Measurements from ENCODE around the gene NRF1. TPM values are rescaled to one million over a fixed set of nuclear protein-coding genes. Genes with fewer than 3 reads are reported as not detected.

Gene NRF1
- total and polyA plus RNA-seq, 8 donors, result 11.4 to 26.8 (median 22.6) TPM

- no peaks in the 10 kb centered on the region for H3K9me3 ChIP-seq
- no peaks in the 10 kb centered on the region for H3K4me1 ChIP-seq
- ATAC-seq, result no peak
Observed at GRCh38 chr7:129796186-129796775, 184.8 kb downstream of the NRF1 start.

GRCh38 chr7:129797214-129797789 is 185.8 kb downstream of the NRF1 start:
- no peaks in the 10 kb centered on the region for H3K4me1 ChIP-seq
- no peak overlapping the region for H3K27ac ChIP-seq
- H3K4me3 ChIP-seq, result no peak overlapping the region
- intact Hi-C loops (cut with DNase I), result no loop called here
- ATAC-seq, result no peak
- TF ChIP-seq CTCF (IDR thresholded peaks at IDR 0.05), result no peak
- DNase-seq, result no peak
- H3K9me3 ChIP-seq, result no peaks in the 10 kb centered on the region
- no peaks in the 10 kb centered on the region for H3K36me3 ChIP-seq
- H3K27me3 ChIP-seq, result peaks cover 0 to 11% of the 10 kb centered on the region in 2 donors

More at GRCh38 chr7:129796186-129796775, 184.8 kb downstream of the NRF1 start:
- peaks cover 0 to 21% of the 10 kb centered on the region in 2 donors for H3K27me3 ChIP-seq
- no peak overlapping the region for H3K4me3 ChIP-seq
- no peaks in the 10 kb centered on the region for H3K36me3 ChIP-seq
- H3K27ac ChIP-seq, result no peak overlapping the region
- TF ChIP-seq CTCF (IDR thresholded peaks at IDR 0.05), result no peak
- intact Hi-C loops (cut with DNase I), result no loop called here
- DNase-seq, result no peak

GRCh38 chr7:129798616-129799349 is 187.3 kb downstream of the NRF1 start:
- H3K27me3 ChIP-seq, result peaks cover 0 to 8% of the 10 kb centered on the region in 2 donors
- no peaks in the 10 kb centered on the region for H3K9me3 ChIP-seq
- DNase-seq, result no peak
- no peak overlapping the region for H3K4me3 ChIP-seq
- H3K36me3 ChIP-seq, result no peaks in the 10 kb centered on the region
- no peak for ATAC-seq
- TF ChIP-seq CTCF (IDR thresholded peaks at IDR 0.05), result no peak
- intact Hi-C loops (cut with DNase I), result no loop called here
- H3K27ac ChIP-seq, result no peak overlapping the region
- no peaks in the 10 kb centered on the region for H3K4me1 ChIP-seq

GRCh38 chr7:129799350-129799955 is 187.9 kb downstream of the NRF1 start:
- ATAC-seq, result no peak
- Histone ChIP-seq H3K27me3 (peaks cover 0 to 7% of the 10 kb centered on the region in 2 donors), H3K9me3 (no peaks in the 10 kb centered on the region), H3K4me1 (no peaks in the 10 kb centered on the region), H3K4me3 (no peak overlapping the region), H3K27ac (no peak overlapping the region), H3K36me3 (no peaks in the 10 kb centered on the region)
- no peak for TF ChIP-seq CTCF (IDR thresholded peaks at IDR 0.05)
- intact Hi-C loops (cut with DNase I), result no loop called here
- no peak for DNase-seq

GRCh38 chr7:129800901-129801300 is 189.4 kb downstream of the NRF1 start:
- no peak overlapping the region for H3K27ac ChIP-seq
- intact Hi-C loops (cut with DNase I), result no loop called here
- no peak overlapping the region for H3K4me3 ChIP-seq
- peaks cover 0 to 7% of the 10 kb centered on the region in 2 donors for H3K27me3 ChIP-seq
- H3K36me3 ChIP-seq, result no peaks in the 10 kb centered on the region
- H3K9me3 ChIP-seq, result no peaks in the 10 kb centered on the region
- H3K4me1 ChIP-seq, result no peaks in the 10 kb centered on the region
- no peak for DNase-seq
- ATAC-seq, result no peak
- no peak for TF ChIP-seq CTCF (IDR thresholded peaks at IDR 0.05)
